ENCODE data around the gene GNL1.

- TF ChIP-seq CTCF (conservative IDR thresholded peaks at IDR 0.05; ENCODE audit: low read depth, low read length) = no peak
- TF ChIP-seq EZH2 (IDR thresholded peaks at IDR 0.05; ENCODE audit: borderline replicate concordance, low read depth, low read length, poor library complexity, severe bottlenecking) = no peak
These were observed 14.9 kb upstream of the GNL1 start, which contains the start of gene ABCF1 for GRCh38 chr6:30571075-30571761.

Measured in A673 (cell line).